Liver (tissue), 3 donors: ENCODE data around the gene COL7A1.

Experiments used
- FOXA2 ChIP-seq: IDR thresholded peaks from 2 replicates; pipeline ENCODE4 v1.6.1; 2016; ENCODE audit warnings: antibody characterized with exemption
- GABPA ChIP-seq, 2 donors: IDR thresholded peaks in 1 of 2; conservative IDR thresholded peaks in 1 of 2; 2 replicates each; pipeline ENCODE4 v1.6.1; 2016; ENCODE audit warnings: antibody characterized with exemption in 2 of 2, mild to moderate bottlenecking in 1 of 2, moderate library complexity in 1 of 2
- SP1 ChIP-seq: IDR thresholded peaks from 2 replicates; pipeline ENCODE4 v1.6.1; 2018; ENCODE audit warnings: antibody characterized with exemption, mild to moderate bottlenecking
- TAF1 ChIP-seq: conservative IDR thresholded peaks from 2 replicates; pipeline ENCODE4 v1.6.1; 2016; ENCODE audit warnings: antibody characterized with exemption, mild to moderate bottlenecking
- YY1 ChIP-seq: IDR thresholded peaks from 2 replicates; pipeline ENCODE4 v1.6.1; 2016; ENCODE audit warnings: antibody characterized with exemption, mild to moderate bottlenecking
- TF ChIP-seq, protein P1 (sequence below): fragments of 150-350 bp; IDR thresholded peaks from 2 replicates; pipeline ENCODE4 v1.5.1; 2017; ENCODE audit warnings: improper control_type of control experiment, low read depth, low read length; ENCODE audit not compliant: missing input control
- TF ChIP-seq, protein P2 (sequence below): IDR thresholded peaks from 2 replicates; pipeline ENCODE4 v1.6.1; 2016; ENCODE audit warnings: antibody characterized with exemption, mild to moderate bottlenecking
- TF ChIP-seq, protein P3 (sequence below): IDR thresholded peaks from 2 replicates; pipeline ENCODE4 v1.6.1; 2016; ENCODE audit warnings: antibody characterized with exemption
- TF ChIP-seq, protein P4 (sequence below): IDR thresholded peaks from 2 replicates; pipeline ENCODE4 v1.6.1; 2016; ENCODE audit warnings: antibody characterized with exemption
- TF ChIP-seq, protein P5 (sequence below): IDR thresholded peaks from 2 replicates; pipeline ENCODE4 v1.6.1; 2016; ENCODE audit warnings: antibody characterized with exemption
- donor health status: healthy.
- donor health status: healthy.

DNA sequence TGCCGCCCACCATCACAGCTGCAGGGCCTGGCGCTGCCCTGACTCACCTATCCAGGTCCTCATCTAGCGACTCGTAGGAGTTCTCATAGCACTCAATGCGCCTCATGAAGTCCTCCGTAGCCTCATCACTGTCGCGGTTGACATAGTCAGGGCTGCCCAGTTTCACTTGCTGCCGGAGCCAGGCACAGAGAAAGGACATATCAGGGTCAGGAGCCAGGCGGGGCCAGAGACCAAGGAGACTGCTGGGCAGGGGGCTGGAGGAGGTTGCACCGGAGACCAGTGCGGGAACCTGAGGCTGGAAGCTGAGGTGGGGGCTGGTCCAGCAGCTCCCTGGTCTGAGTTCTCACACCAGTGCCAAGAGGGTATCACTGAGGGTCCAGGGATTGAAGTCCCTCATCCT lies 56.7 kb downstream of the COL7A1 start:
- no peak for TF ChIP-seq YY1
- TF ChIP-seq, protein P1, sequence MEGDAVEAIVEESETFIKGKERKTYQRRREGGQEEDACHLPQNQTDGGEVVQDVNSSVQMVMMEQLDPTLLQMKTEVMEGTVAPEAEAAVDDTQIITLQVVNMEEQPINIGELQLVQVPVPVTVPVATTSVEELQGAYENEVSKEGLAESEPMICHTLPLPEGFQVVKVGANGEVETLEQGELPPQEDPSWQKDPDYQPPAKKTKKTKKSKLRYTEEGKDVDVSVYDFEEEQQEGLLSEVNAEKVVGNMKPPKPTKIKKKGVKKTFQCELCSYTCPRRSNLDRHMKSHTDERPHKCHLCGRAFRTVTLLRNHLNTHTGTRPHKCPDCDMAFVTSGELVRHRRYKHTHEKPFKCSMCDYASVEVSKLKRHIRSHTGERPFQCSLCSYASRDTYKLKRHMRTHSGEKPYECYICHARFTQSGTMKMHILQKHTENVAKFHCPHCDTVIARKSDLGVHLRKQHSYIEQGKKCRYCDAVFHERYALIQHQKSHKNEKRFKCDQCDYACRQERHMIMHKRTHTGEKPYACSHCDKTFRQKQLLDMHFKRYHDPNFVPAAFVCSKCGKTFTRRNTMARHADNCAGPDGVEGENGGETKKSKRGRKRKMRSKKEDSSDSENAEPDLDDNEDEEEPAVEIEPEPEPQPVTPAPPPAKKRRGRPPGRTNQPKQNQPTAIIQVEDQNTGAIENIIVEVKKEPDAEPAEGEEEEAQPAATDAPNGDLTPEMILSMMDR, result no peak
- no peak for TF ChIP-seq TAF1
- no peak for TF ChIP-seq SP1
- TF ChIP-seq, protein P2, sequence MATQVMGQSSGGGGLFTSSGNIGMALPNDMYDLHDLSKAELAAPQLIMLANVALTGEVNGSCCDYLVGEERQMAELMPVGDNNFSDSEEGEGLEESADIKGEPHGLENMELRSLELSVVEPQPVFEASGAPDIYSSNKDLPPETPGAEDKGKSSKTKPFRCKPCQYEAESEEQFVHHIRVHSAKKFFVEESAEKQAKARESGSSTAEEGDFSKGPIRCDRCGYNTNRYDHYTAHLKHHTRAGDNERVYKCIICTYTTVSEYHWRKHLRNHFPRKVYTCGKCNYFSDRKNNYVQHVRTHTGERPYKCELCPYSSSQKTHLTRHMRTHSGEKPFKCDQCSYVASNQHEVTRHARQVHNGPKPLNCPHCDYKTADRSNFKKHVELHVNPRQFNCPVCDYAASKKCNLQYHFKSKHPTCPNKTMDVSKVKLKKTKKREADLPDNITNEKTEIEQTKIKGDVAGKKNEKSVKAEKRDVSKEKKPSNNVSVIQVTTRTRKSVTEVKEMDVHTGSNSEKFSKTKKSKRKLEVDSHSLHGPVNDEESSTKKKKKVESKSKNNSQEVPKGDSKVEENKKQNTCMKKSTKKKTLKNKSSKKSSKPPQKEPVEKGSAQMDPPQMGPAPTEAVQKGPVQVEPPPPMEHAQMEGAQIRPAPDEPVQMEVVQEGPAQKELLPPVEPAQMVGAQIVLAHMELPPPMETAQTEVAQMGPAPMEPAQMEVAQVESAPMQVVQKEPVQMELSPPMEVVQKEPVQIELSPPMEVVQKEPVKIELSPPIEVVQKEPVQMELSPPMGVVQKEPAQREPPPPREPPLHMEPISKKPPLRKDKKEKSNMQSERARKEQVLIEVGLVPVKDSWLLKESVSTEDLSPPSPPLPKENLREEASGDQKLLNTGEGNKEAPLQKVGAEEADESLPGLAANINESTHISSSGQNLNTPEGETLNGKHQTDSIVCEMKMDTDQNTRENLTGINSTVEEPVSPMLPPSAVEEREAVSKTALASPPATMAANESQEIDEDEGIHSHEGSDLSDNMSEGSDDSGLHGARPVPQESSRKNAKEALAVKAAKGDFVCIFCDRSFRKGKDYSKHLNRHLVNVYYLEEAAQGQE, result no peak
- TF ChIP-seq, protein P3, sequence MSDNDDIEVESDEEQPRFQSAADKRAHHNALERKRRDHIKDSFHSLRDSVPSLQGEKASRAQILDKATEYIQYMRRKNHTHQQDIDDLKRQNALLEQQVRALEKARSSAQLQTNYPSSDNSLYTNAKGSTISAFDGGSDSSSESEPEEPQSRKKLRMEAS, result no peak
- no peak for TF ChIP-seq GABPA (IDR thresholded peaks at IDR 0.05 in 1 of 2, conservative IDR thresholded peaks at IDR 0.05 in 1 of 2)
- TF ChIP-seq, protein P4, sequence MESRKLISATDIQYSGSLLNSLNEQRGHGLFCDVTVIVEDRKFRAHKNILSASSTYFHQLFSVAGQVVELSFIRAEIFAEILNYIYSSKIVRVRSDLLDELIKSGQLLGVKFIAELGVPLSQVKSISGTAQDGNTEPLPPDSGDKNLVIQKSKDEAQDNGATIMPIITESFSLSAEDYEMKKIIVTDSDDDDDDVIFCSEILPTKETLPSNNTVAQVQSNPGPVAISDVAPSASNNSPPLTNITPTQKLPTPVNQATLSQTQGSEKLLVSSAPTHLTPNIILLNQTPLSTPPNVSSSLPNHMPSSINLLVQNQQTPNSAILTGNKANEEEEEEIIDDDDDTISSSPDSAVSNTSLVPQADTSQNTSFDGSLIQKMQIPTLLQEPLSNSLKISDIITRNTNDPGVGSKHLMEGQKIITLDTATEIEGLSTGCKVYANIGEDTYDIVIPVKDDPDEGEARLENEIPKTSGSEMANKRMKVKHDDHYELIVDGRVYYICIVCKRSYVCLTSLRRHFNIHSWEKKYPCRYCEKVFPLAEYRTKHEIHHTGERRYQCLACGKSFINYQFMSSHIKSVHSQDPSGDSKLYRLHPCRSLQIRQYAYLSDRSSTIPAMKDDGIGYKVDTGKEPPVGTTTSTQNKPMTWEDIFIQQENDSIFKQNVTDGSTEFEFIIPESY, result no peak
- TF ChIP-seq FOXA2, result no peak
- TF ChIP-seq, protein P5, sequence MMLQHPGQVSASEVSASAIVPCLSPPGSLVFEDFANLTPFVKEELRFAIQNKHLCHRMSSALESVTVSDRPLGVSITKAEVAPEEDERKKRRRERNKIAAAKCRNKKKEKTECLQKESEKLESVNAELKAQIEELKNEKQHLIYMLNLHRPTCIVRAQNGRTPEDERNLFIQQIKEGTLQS, result no peak
